Mammary epithelial cell (primary cell): ENCODE measurements around the gene TSC1.

ENCODE experiments used
- EZH2 ChIP-seq: IDR thresholded peaks from 2 replicates; pipeline ENCODE4 v1.6.1; 2012; ENCODE audit warnings: low read length, inconsistent platforms, borderline replicate concordance
- TF ChIP-seq, protein P1 (sequence below), 2 donors: IDR thresholded peaks in 1 of 2; conservative IDR thresholded peaks in 1 of 2; 2 replicates each; pipeline ENCODE4 v1.5.1; 2011 to 2012; ENCODE audit warnings: inconsistent platforms in 2 of 2, low read length in 2 of 2, mild to moderate bottlenecking in 2 of 2, control low read depth in 1 of 2, low read depth in 1 of 2; ENCODE audit not compliant: insufficient read depth in 1 of 2; ENCODE audit errors: extremely low read depth in 1 of 2

DNA sequence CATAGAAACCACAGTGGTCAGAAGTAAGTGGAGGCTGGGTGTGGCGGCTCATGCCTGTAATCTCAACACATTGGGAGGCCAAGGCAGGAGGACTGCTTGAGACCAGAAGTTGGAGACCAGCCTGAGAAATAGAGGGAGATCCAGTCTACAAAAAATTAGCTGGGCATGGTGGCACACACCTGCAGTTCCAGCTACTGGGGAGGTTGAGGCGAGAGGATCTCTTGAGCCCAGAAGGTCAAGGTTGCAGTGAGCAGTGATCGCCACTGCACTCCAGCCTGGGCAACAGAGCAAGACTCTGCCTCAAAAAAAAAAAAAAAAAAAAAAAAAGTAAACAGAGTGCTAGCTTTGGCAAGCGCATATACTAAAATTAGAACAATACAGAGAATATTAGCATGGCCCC, 90.9 kb downstream of the TSC1 start:
- TF ChIP-seq, protein P1, sequence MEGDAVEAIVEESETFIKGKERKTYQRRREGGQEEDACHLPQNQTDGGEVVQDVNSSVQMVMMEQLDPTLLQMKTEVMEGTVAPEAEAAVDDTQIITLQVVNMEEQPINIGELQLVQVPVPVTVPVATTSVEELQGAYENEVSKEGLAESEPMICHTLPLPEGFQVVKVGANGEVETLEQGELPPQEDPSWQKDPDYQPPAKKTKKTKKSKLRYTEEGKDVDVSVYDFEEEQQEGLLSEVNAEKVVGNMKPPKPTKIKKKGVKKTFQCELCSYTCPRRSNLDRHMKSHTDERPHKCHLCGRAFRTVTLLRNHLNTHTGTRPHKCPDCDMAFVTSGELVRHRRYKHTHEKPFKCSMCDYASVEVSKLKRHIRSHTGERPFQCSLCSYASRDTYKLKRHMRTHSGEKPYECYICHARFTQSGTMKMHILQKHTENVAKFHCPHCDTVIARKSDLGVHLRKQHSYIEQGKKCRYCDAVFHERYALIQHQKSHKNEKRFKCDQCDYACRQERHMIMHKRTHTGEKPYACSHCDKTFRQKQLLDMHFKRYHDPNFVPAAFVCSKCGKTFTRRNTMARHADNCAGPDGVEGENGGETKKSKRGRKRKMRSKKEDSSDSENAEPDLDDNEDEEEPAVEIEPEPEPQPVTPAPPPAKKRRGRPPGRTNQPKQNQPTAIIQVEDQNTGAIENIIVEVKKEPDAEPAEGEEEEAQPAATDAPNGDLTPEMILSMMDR (conservative IDR thresholded peaks at IDR 0.05 in 1 of 2, IDR thresholded peaks at IDR 0.05 in 1 of 2; ENCODE audit: extremely low read depth in 1 of 2, insufficient read depth in 1 of 2, low read depth in 1 of 2, low read length in 2 of 2), result no peak
- no peak for TF ChIP-seq EZH2
